ENCODE results near the gene SULF2. TPM values are rescaled to one million over a fixed set of nuclear protein-coding genes. Genes with fewer than 3 reads are reported as not detected.
A peak's percentile ranks its signal among the peaks of the same experiment; 100 is the strongest.

SULF2 gene
- total and polyA plus RNA-seq, 2 of the 13 experiments (the other 11 are each of a cell fraction or from before 2014, with no cell fraction given) = 7.2 to 50.9 TPM

- TF ChIP-seq THYN1 (CRISPR knock-in tag; IDR thresholded peaks at IDR 0.05; ENCODE audit: borderline replicate concordance, low read depth) = peak; percentile 57; the same call in 1 of the 2 replicates
- no peak for TF ChIP-seq LRRFIP1 (CRISPR knock-in tag; conservative IDR thresholded peaks at IDR 0.05)
- TF ChIP-seq NCOA1 (CRISPR knock-in tag; IDR thresholded peaks at IDR 0.05) = no peak
- no peak for TF ChIP-seq ARID4A (CRISPR knock-in tag; IDR thresholded peaks at IDR 0.05; ENCODE audit: borderline replicate concordance)
- no peak for TF ChIP-seq ZNF260 (CRISPR knock-in tag; IDR thresholded peaks at IDR 0.05; ENCODE audit: borderline replicate concordance, low read depth)
- TF ChIP-seq RORA (CRISPR knock-in tag; IDR thresholded peaks at IDR 0.05) = no peak
- no peak for TF ChIP-seq SRF (IDR thresholded peaks at IDR 0.05; ENCODE audit: low read depth, low read length)
- TF ChIP-seq KDM5A (IDR thresholded peaks at IDR 0.05; ENCODE audit: borderline replicate concordance, low read length) = peak; percentile 53; the same call in 1 of the 2 replicates
- no peak for TF ChIP-seq PTBP1 (IDR thresholded peaks at IDR 0.05; ENCODE audit: low read depth, low read length, poor library complexity, severe bottlenecking)
- TF ChIP-seq PITX1 (CRISPR knock-in tag; IDR thresholded peaks at IDR 0.05) = no peak
- TF ChIP-seq ZNF510 (CRISPR knock-in tag; IDR thresholded peaks at IDR 0.05; ENCODE audit: low read depth) = no peak
- no peak; the same call in 1 of the 2 replicates for TF ChIP-seq CREM (IDR thresholded peaks at IDR 0.05)
- TF ChIP-seq CREM (CRISPR knock-in tag; IDR thresholded peaks at IDR 0.05) = no peak
- TF ChIP-seq CBX2 (IDR thresholded peaks at IDR 0.05; ENCODE audit: low read depth, low read length) = no peak
- no peak for TF ChIP-seq CBX2 (CRISPR knock-in tag; IDR thresholded peaks at IDR 0.05; ENCODE audit: low read depth)
- TF ChIP-seq E2F1 (CRISPR knock-in tag; IDR thresholded peaks at IDR 0.05) = no peak
- no peak for TF ChIP-seq BORCS8-MEF2B (CRISPR knock-in tag; IDR thresholded peaks at IDR 0.05)
- TF ChIP-seq SMC3 (IDR thresholded peaks at IDR 0.05; ENCODE audit: low read length) = peak; percentile 85
- TF ChIP-seq KLF16 (CRISPR knock-in tag; IDR thresholded peaks at IDR 0.05) = peak in 1 of 2 experiments; percentile 54; a peak in 2 of 4 replicates
- TF ChIP-seq, protein P1, sequence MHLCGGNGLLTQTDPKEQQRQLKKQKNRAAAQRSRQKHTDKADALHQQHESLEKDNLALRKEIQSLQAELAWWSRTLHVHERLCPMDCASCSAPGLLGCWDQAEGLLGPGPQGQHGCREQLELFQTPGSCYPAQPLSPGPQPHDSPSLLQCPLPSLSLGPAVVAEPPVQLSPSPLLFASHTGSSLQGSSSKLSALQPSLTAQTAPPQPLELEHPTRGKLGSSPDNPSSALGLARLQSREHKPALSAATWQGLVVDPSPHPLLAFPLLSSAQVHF (CRISPR knock-in tag; IDR thresholded peaks at IDR 0.05) = no peak
- TF ChIP-seq ZNF451 (CRISPR knock-in tag; IDR thresholded peaks at IDR 0.05) = no peak
These were observed 164.2 kb downstream of the SULF2 start (continued) for GRCh38 chr20:47620808-47621805.

Data from HepG2 (cell line).